ENCODE measurements around the gene P3H1.

The P3H1 gene

GRCh38 chr1:42744148-42744413 is 22.7 kb downstream of the P3H1 start:
- no peak for TF ChIP-seq CTCF (IDR thresholded peaks at IDR 0.05; ENCODE audit: low read depth, low read length, missing control alignments)
- no peak for DNase-seq (ENCODE audit: low read depth)
- no peak overlapping the region for H3K4me3 ChIP-seq (ENCODE audit: low read depth, low read length)

- no peak for TF ChIP-seq CTCF (IDR thresholded peaks at IDR 0.05; ENCODE audit: low read depth, low read length, missing control alignments)
These were observed 23.3 kb downstream of the P3H1 start for GRCh38 chr1:42743317-42744147.

GRCh38 chr1:42742617-42743316 is 24.1 kb downstream of the P3H1 start:
- DNase-seq (ENCODE audit: low read depth) = no peak
- H3K4me3 ChIP-seq (ENCODE audit: low read depth, low read length) = no peak overlapping the region
- TF ChIP-seq CTCF (IDR thresholded peaks at IDR 0.05; ENCODE audit: low read depth, low read length, missing control alignments) = no peak

More at GRCh38 chr1:42743317-42744147, 23.3 kb downstream of the P3H1 start:
- DNase-seq (ENCODE audit: low read depth) = no peak
- H3K4me3 ChIP-seq (ENCODE audit: low read depth, low read length) = no peak overlapping the region

DNA sequence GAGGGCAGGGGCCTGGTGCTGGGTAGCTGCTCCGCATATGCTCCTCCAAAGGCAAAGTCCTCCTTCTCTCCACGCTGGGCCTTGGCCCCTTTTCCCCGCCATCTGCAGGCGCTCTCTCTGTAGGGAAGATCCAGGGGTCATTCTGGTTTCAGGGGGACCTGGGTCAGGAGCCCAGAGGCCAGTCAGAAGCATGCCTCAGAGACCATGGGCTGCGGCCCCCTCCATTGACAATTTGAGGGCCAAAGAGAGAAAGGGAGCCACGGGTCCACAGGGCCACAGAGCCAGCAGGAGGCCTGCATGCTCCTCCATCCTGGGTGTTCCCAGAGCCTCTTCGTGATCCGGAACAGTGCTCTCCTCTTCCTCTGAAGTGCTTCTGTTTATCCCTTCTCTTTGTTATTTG is 24.7 kb downstream of the P3H1 start:
- TF ChIP-seq CTCF (IDR thresholded peaks at IDR 0.05; ENCODE audit: low read depth, low read length, missing control alignments) = no peak
- DNase-seq (ENCODE audit: low read depth) = no peak
- no peak overlapping the region for H3K4me3 ChIP-seq (ENCODE audit: low read depth, low read length)

GRCh38 chr1:42741706-42742105 is 25.1 kb downstream of the P3H1 start:
- TF ChIP-seq CTCF (IDR thresholded peaks at IDR 0.05; ENCODE audit: low read depth, low read length, missing control alignments) = no peak
- no peak overlapping the region for H3K4me3 ChIP-seq (ENCODE audit: low read depth, low read length)
- DNase-seq (ENCODE audit: low read depth) = no peak

DNA sequence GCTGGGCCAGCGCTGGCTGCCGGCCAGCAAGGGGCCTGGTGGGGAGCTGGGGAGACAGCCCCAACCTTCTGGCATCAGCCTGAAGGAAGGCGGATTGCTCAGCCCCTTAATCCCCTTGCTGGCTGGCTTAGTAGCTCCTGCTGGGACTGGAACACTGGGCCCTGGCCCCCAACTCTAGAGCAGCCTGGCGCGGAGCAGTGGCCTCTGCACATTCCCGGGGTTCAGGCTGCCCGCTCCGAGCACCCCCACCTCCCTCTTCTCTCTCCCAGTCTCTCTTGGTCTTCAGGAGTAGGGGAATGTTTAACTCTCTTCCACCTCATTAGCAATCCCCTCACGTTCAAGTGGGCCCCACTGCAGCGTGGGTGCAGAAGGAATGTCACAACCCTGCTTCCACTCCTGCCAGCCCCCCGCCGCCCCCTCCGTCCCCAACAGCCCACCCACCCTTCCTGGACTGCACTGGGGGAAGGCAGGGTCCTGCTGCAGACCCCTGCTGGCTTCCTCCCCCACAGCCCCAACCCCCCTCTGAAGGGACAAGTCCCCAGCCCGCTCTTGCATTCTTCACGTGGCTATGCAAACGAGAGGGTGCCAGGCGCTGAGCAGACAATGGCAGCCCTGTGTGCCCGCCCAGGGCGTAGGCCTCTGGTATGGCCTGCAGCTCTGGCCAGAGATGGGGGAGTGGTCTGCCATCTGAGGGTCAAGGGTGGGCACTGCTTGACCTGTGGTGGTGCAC is 25.8 kb downstream of the P3H1 start:
- no peak for TF ChIP-seq CTCF (IDR thresholded peaks at IDR 0.05; ENCODE audit: low read depth, low read length, missing control alignments)
- H3K4me3 ChIP-seq (ENCODE audit: low read depth, low read length) = no peak overlapping the region
- no peak for DNase-seq (ENCODE audit: low read depth)
